MM.1S (cell line): ENCODE results near the gene DTYMK.

Experiments used
- CTCF ChIP-seq: fragments of 300-600 bp; sonication (generic); IDR thresholded peaks from 2 replicates; pipeline ENCODE4 v1.5.1; 2016; ENCODE audit warnings: antibody characterized with exemption, low read length, mixed read lengths
- EZH2 ChIP-seq: fragments of 300-600 bp; sonication (generic); optimal IDR thresholded peaks from 2 replicates; pipeline ENCODE3; 2017; ENCODE audit warnings: low read depth, mild to moderate bottlenecking, antibody characterized with exemption, low read length, mixed read lengths
- EZH2phosphoT487 ChIP-seq: fragments of 300-600 bp; sonication (generic); IDR thresholded peaks from 2 replicates; pipeline ENCODE4 v1.6.1; 2018; ENCODE audit warnings: antibody characterized with exemption, low read length

- TF ChIP-seq CTCF (no peak), EZH2phosphoT487 (no peak), EZH2 (no peak)
Observed at GRCh38 chr2:241706537-241706936, 19.9 kb upstream of the DTYMK start.
